Loucy (cell line): ENCODE results near the gene CASP10.

Experiments used
- H2AFZ ChIP-seq: fragments of 200-600 bp; sonication (generic); 2 replicates; pipeline ENCODE4 v1.6.0; 2016; ENCODE audit warnings: antibody characterized with exemption, mild to moderate bottlenecking, low read length, moderate library complexity
- H3F3A ChIP-seq: fragments of 200-600 bp; 2 replicates; pipeline ENCODE4 v1.6.0; 2016; ENCODE audit warnings: antibody characterized with exemption, low read depth, mild to moderate bottlenecking
- H3K27me3 ChIP-seq: fragments of 200-600 bp; sonication (generic); 2 replicates; pipeline ENCODE4 v1.6.1; 2014; ENCODE audit warnings: low read length, mild to moderate bottlenecking; ENCODE audit not compliant: insufficient read depth, poor library complexity, severe bottlenecking
- H3K36me3 ChIP-seq: fragments of 200-600 bp; sonication (generic); 2 replicates; pipeline ENCODE4 v1.6.1; 2016; ENCODE audit warnings: low read length; ENCODE audit not compliant: insufficient read depth
- H3K4me1 ChIP-seq: fragments of 200-600 bp; sonication (generic); 2 replicates; pipeline ENCODE4 v1.5.1; 2014; ENCODE audit warnings: low read length, mild to moderate bottlenecking; ENCODE audit not compliant: insufficient read depth, poor library complexity, severe bottlenecking
- H3K4me2 ChIP-seq: fragments of 200-600 bp; sonication (generic); 2 replicates; pipeline ENCODE4 v1.6.0; 2014; ENCODE audit warnings: antibody characterized with exemption, low read length, low read depth, mild to moderate bottlenecking; ENCODE audit not compliant: poor library complexity, severe bottlenecking
- H3K4me3 ChIP-seq: fragments of 200-600 bp; sonication (generic); 2 replicates; pipeline ENCODE4 v1.5.1; 2014; ENCODE audit warnings: low read length, mild to moderate bottlenecking, mixed read lengths; ENCODE audit not compliant: poor library complexity, severe bottlenecking
- H3K79me2 ChIP-seq: fragments of 200-600 bp; sonication (generic); 2 replicates; pipeline ENCODE4 v1.6.1; 2014; ENCODE audit warnings: low read length; ENCODE audit not compliant: insufficient read depth
- H3K9ac ChIP-seq: fragments of 200-600 bp; sonication (generic); 2 replicates; pipeline ENCODE4 v1.6.0; 2014; ENCODE audit warnings: mild to moderate bottlenecking, low read depth, low read length, moderate library complexity; ENCODE audit not compliant: poor library complexity, severe bottlenecking
- H3K9me2 ChIP-seq: fragments of 200-600 bp; sonication (generic); replicated peaks from 2 replicates; pipeline ENCODE4 v1.6.1; 2016; ENCODE audit warnings: low read depth, low read length, mixed read lengths
- H3K9me3 ChIP-seq: fragments of 200-600 bp; sonication (generic); 2 replicates; pipeline ENCODE4 v1.6.1; 2014; ENCODE audit warnings: mild to moderate bottlenecking, antibody characterized with exemption, low read length, low read depth; ENCODE audit not compliant: insufficient read depth
- H4K20me1 ChIP-seq: fragments of 200-600 bp; sonication (generic); 2 replicates; pipeline ENCODE4 v1.6.0; 2014; ENCODE audit warnings: antibody characterized with exemption, low read length, mild to moderate bottlenecking; ENCODE audit not compliant: insufficient read depth, poor library complexity, severe bottlenecking
- EZH2phosphoT487 ChIP-seq: fragments of 200-600 bp; IDR thresholded peaks from 2 replicates; pipeline ENCODE4 v1.6.1; 2018; ENCODE audit warnings: antibody characterized with exemption, mild to moderate bottlenecking, moderate library complexity, borderline replicate concordance
- TF ChIP-seq, protein P1 (sequence below): fragments of 200-600 bp; sonication (generic); conservative IDR thresholded peaks from 2 replicates; pipeline ENCODE4 v1.5.1; 2014; ENCODE audit warnings: mild to moderate bottlenecking, antibody characterized with exemption, low read length

Gene CASP10

DNA sequence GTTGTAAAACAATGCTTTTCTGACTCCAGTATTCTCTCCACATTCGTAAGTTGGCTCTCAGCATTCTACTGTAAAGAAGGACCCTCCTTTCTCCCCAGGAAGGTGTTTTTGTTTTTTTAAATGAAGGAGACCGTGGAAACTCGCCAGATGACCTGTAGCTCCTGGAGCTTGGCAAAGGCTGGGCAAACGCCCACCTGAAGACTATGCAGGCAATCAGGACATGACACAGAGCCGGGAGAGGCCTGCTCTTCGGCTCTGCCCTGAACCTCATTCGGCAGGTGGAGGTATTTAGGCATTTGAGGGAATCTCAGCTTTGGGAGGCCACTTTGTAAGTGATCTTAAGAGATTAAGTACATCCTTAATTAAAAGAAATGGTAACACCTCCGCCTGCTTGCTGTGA is 17.4 kb downstream of the CASP10 start:
- Histone ChIP-seq H3K4me1 (peaks cover 23% of the 10 kb centered on the region), H3K4me3 (no peak overlapping the region), H4K20me1 (peaks cover 3% of the 10 kb centered on the region), H2AFZ (no peak overlapping the region), H3K4me2 (no peak overlapping the region), H3K9me3 (no peaks in the 10 kb centered on the region), H3K9ac (no peak overlapping the region), H3K9me2 (no peaks in the 10 kb centered on the region), H3F3A (no peaks in the 10 kb centered on the region), H3K79me2 (peaks cover 27% of the 10 kb centered on the region), H3K27me3 (no peaks in the 10 kb centered on the region), H3K36me3 (peaks cover 54% of the 10 kb centered on the region)
- TF ChIP-seq EZH2phosphoT487: no peak
- TF ChIP-seq, protein P1, sequence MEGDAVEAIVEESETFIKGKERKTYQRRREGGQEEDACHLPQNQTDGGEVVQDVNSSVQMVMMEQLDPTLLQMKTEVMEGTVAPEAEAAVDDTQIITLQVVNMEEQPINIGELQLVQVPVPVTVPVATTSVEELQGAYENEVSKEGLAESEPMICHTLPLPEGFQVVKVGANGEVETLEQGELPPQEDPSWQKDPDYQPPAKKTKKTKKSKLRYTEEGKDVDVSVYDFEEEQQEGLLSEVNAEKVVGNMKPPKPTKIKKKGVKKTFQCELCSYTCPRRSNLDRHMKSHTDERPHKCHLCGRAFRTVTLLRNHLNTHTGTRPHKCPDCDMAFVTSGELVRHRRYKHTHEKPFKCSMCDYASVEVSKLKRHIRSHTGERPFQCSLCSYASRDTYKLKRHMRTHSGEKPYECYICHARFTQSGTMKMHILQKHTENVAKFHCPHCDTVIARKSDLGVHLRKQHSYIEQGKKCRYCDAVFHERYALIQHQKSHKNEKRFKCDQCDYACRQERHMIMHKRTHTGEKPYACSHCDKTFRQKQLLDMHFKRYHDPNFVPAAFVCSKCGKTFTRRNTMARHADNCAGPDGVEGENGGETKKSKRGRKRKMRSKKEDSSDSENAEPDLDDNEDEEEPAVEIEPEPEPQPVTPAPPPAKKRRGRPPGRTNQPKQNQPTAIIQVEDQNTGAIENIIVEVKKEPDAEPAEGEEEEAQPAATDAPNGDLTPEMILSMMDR: no peak

GRCh38 chr2:201201371-201201770 is 18.4 kb downstream of the CASP10 start:
- no peak for TF ChIP-seq EZH2phosphoT487
- TF ChIP-seq, protein P1: no peak
- peaks cover 15% of the 10 kb centered on the region for H3K4me1 ChIP-seq
- no peak overlapping the region for H2AFZ ChIP-seq
- H4K20me1 ChIP-seq: no peaks in the 10 kb centered on the region
- no peak overlapping the region for H3K4me2 ChIP-seq
- H3K36me3 ChIP-seq: peaks cover 51% of the 10 kb centered on the region
- no peaks in the 10 kb centered on the region for H3K9me3 ChIP-seq
- H3F3A ChIP-seq: no peaks in the 10 kb centered on the region
- peaks cover 20% of the 10 kb centered on the region for H3K79me2 ChIP-seq
- H3K9me2 ChIP-seq: no peaks in the 10 kb centered on the region
- no peaks in the 10 kb centered on the region for H3K27me3 ChIP-seq
- no peak overlapping the region for H3K4me3 ChIP-seq
- no peak overlapping the region for H3K9ac ChIP-seq

- H3K9me3 ChIP-seq: no peaks in the 10 kb centered on the region
- H4K20me1 ChIP-seq: no peaks in the 10 kb centered on the region
- no peaks in the 10 kb centered on the region for H3K9me2 ChIP-seq
- H3K27me3 ChIP-seq: no peaks in the 10 kb centered on the region
- peak overlapping the region; percentile 45 for H3K4me3 ChIP-seq
- H3K79me2 ChIP-seq: peaks cover 15% of the 10 kb centered on the region
- H3F3A ChIP-seq: no peaks in the 10 kb centered on the region
- TF ChIP-seq EZH2phosphoT487: no peak
- TF ChIP-seq, protein P1: no peak
- no peak overlapping the region for H2AFZ ChIP-seq
- peak overlapping the region; percentile 45 for H3K9ac ChIP-seq
- H3K4me2 ChIP-seq: peak overlapping the region; percentile 55
- H3K4me1 ChIP-seq: peaks cover 22% of the 10 kb centered on the region
- peaks cover 56% of the 10 kb centered on the region; the same call in 1 of the 2 replicates for H3K36me3 ChIP-seq
Observed at GRCh38 chr2:201203916-201204654, 21.1 kb downstream of the CASP10 start.
